Stomach (tissue), 9 donors: Measurements from ENCODE around the gene KLK10. TPM values are rescaled to one million over a fixed set of nuclear protein-coding genes. Genes with fewer than 3 reads are reported as not detected.
"Not testable (repeated sequence)": the region's sequence is repeated elsewhere in the genome, so short reads cannot be mapped to it uniquely, and the experiment has no call there.

Experiments used
- DNase-seq, 2 donors: peaks; one replicate each; pipeline versions ENCODE4 v3.0.0 to v3.0.0-alpha.2; 2013 to 2019
- H3K27ac ChIP-seq, 5 donors: fragments of 200-600 bp in 4 of 5; sonication (generic) in 4 of 5; one replicate each; pipeline ENCODE4 v1.5.1; 2013 to 2019; ENCODE audit warnings: mild to moderate bottlenecking in 1 of 5, moderate library complexity in 1 of 5
- H3K27me3 ChIP-seq, 3 donors: fragments of 200-600 bp; sonication (generic); one replicate each; pipeline ENCODE4 v1.5.1; 2017 to 2019; ENCODE audit warnings: mixed run types in 1 of 3
- H3K36me3 ChIP-seq, 4 donors: fragments of 200-600 bp; sonication (generic); 1 replicate in 3 of 4; 2 replicates in 1 of 4; pipeline ENCODE4 v1.5.1; 2016 to 2019
- H3K4me1 ChIP-seq, 4 donors: fragments of 200-600 bp; sonication (generic); one replicate each; pipeline ENCODE4 v1.5.1; 2016 to 2019
- H3K4me3 ChIP-seq, 4 donors: fragments of 200-600 bp; sonication (generic) in 3 of 4; one replicate each; pipeline ENCODE4 v1.5.1; 2016 to 2019; ENCODE audit warnings: mild to moderate bottlenecking in 1 of 4
- H3K9me3 ChIP-seq, 4 donors: fragments of 200-600 bp; sonication (generic); one replicate each; pipeline ENCODE4 v1.5.1; 2016 to 2019
- EP300 ChIP-seq: sonication (generic); formaldehyde crosslinking; IDR thresholded peaks from one replicate; pipeline ENCODE4 v1.6.1; 2017; ENCODE audit warnings: antibody characterized with exemption
- POLR2A ChIP-seq, 4 donors: fragments of 450-650 bp; IDR thresholded peaks; one replicate each; pipeline ENCODE4 v1.6.1; 2016; ENCODE audit warnings: antibody characterized with exemption in 4 of 4, control low read depth in 2 of 4, mild to moderate bottlenecking in 1 of 4, moderate library complexity in 1 of 4
- POLR2AphosphoS5 ChIP-seq, 3 donors: sonication (generic); formaldehyde crosslinking; IDR thresholded peaks; one replicate each; pipeline ENCODE4 v1.6.1; 2016; ENCODE audit warnings: antibody characterized with exemption in 3 of 3
- WGBS, 5 donors: extraction: QIAGEN DNeasy Blood & Tissue Kit in 3 of 5; methylation state at CpG; one replicate each; pipeline versions ENCODE4 v1.1.5 to v1.1.7; 2013 to 2018; 5-methylcytosine and 5-hydroxymethylcytosine counted together
- intact Hi-C: fragments of 100-400 bp; cut with DNase I; formaldehyde crosslinking; loops from one replicate; pipeline ENCODE4 v1.15.1; 2023; ENCODE audit warnings: low total_unique reads
- polyA plus RNA-seq, 3 donors: library from polyadenylated mRNA; stranded (reverse); fragments of 200-250 nt; gene quantifications; one replicate each; pipeline ENCODE4 v1.2.3, GENCODE V29; 2013
- total RNA-seq, 5 donors: library from RNA; depleted of rRNA; stranded (reverse); fragments of >200 nt; gene quantifications; one replicate each; pipeline versions ENCODE4 v1.1.0 to v1.2.3, GENCODE V29; 2014 to 2016
- TF ChIP-seq, protein P1 (sequence below), 7 experiments: fragments of 450-650 bp in 4 of 7; fragments of 200-600 bp in 3 of 7; sonication (generic) in 3 of 7; IDR thresholded peaks; one replicate each; pipeline ENCODE4 v1.5.1; 2016 to 2019; ENCODE audit warnings: antibody characterized with exemption in 7 of 7, control low read depth in 2 of 7, mild to moderate bottlenecking in 1 of 7
- donor health status: healthy with polysubstance abuse.
- donor health status: Bipolar disorder and iron deficiency.
- donor health status: healthy.

Gene KLK10
- total and polyA plus RNA-seq, 8 donors, result 1.3 to 62.7 (median 3.0) TPM; not detected in 4

DNA sequence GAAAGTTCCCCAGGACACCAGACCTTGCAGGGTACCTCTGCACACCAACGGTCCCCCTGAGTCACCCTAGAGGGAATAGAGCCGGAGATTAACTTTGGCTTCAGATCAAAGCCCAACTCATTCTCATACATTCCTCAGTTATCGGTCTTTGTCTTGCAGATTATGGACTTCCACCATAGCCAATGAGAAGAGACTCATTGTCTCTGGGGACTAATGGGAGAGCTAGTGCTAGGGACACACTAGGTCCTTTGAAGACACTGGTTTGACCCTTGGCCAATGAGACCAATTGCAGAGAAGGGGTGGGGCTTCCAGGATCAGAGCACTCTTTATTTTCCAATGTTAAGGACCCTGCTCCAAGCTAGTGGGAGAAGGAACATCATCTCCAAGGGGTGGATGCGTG, 41.9 kb downstream of the KLK10 start:
- Histone ChIP-seq H3K4me3 (no peak overlapping the region), H3K27me3 (peaks cover 3 to 89% (median 14%) of the 10 kb centered on the region in 3 donors), H3K27ac (no peak overlapping the region), H3K36me3 (no peaks in the 10 kb centered on the region), H3K9me3 (no peaks in the 10 kb centered on the region), H3K4me1 (no peaks in the 10 kb centered on the region)
- intact Hi-C loops, result no loop called here
- 72 to 83% (median 76%) methylated on average over 4 of the region's 4 CpGs for WGBS, 5 donors
- TF ChIP-seq POLR2A (IDR thresholded peaks at IDR 0.05), result no peak
- TF ChIP-seq POLR2AphosphoS5 (IDR thresholded peaks at IDR 0.05), result no peak
- TF ChIP-seq, protein P1, sequence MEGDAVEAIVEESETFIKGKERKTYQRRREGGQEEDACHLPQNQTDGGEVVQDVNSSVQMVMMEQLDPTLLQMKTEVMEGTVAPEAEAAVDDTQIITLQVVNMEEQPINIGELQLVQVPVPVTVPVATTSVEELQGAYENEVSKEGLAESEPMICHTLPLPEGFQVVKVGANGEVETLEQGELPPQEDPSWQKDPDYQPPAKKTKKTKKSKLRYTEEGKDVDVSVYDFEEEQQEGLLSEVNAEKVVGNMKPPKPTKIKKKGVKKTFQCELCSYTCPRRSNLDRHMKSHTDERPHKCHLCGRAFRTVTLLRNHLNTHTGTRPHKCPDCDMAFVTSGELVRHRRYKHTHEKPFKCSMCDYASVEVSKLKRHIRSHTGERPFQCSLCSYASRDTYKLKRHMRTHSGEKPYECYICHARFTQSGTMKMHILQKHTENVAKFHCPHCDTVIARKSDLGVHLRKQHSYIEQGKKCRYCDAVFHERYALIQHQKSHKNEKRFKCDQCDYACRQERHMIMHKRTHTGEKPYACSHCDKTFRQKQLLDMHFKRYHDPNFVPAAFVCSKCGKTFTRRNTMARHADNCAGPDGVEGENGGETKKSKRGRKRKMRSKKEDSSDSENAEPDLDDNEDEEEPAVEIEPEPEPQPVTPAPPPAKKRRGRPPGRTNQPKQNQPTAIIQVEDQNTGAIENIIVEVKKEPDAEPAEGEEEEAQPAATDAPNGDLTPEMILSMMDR (IDR thresholded peaks at IDR 0.05), result no peak
- TF ChIP-seq EP300, result no peak
- no peak for DNase-seq

DNA sequence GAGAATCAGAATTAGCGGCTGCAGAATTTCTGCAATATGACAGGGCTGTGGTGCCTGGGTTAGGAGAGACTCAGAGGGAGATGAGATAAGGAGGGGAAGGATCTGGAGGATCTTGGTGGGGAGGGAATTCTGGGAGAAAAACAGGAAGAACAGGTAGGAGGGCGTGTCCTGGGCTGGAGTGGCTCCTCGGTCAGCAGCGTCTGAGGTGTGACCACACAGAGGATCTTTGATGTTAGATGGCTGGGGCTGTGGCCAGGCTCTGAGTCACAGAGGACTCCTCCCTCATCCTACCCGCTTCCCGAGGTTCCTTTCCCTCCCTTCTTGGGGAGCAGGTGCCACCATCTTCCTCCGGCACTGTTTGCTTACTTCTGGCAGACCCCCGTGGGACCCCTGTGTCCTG, 43.7 kb downstream of the KLK10 start:
- TF ChIP-seq, protein P1 (IDR thresholded peaks at IDR 0.05), result no peak
- TF ChIP-seq EP300, result no peak
- no peak for TF ChIP-seq POLR2AphosphoS5 (IDR thresholded peaks at IDR 0.05)
- no peak for TF ChIP-seq POLR2A (IDR thresholded peaks at IDR 0.05)
- peak in 1 of 2 donors; percentile 30 for DNase-seq
- no peaks in the 10 kb centered on the region for H3K9me3 ChIP-seq
- intact Hi-C loops, result no loop called here
- no peak overlapping the region for H3K4me3 ChIP-seq
- no peak overlapping the region for H3K27ac ChIP-seq
- H3K27me3 ChIP-seq, result peaks cover 3 to 87% (median 14%) of the 10 kb centered on the region in 3 donors
- no peaks in the 10 kb centered on the region for H3K36me3 ChIP-seq
- H3K4me1 ChIP-seq, result no peaks in the 10 kb centered on the region
- WGBS, 5 donors, result 9 to 17% (median 11%) methylated on average over 8 of the region's 8 CpGs

DNA sequence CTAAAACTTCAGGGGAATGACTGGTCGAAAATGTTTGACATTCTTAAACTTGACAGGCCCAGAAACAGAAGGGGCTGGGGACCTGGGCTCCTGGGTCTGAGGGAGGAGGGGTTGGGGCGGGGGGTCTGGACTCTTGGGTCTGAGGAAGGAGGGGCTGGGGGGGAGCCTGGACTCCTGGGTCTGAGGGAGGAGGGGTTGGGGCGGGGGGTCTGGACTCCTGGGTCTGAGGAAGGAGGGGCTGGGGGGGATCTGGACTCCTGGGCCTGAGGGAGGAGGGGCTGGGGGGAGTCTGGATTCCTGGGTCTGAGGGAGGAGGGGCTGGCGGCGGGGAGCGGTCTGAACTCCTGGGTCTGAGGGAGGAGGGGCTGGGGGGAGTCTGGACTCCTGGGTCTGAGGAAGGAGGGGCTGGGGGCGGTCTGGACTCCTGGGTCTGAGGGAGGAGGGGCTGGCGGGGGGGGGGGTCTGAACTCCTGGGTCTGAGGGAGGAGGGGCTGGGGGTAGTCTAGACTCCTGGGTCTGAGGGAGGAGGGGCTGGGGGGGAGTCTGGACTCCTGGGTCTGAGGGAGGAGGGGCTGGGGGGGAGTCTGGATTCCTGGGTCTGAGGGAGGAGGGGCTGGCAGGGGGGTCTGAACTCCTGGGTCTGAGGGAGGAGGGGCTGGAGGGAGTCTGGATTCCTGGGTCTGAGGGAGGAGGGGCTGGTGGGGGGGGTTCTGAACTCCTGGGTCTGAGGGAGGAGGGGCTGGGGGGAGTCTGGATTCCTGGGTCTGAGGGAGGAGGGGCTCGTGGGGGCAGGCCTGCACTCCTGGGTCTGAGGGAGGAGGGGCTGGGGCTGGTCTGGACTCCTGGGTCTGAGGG, 44.6 kb downstream of the KLK10 start:
- WGBS, 5 donors, result 15 to 38% (median 18%) methylated on average over 1 to 9 of the region's 9 CpGs

DNA sequence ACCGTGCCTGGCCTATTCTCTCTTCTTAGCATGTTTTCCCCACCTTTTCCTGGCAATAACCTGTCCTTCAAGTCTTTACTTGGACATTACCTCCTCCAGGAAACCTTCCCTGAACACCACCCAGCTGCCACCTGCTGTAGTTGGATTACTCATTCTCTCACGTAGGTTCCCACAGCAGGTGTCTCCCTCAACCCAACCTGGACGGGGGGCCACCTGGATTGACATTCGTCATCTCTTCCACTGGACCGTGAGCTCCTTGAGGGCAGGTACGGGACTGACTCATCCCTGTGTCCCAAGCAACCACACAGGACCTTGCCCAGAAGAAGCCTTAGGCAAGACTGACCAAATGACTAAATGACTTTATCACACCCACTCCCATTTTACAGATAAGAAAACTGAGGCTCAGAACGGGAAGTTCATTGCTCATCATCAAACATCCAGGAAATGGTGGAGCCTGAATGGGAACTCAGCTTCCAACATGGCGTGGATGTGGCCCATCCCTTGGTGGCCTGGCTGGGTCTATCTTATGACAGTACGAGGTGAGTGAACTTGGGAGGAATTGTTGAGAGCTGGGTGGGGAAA, 46.6 kb downstream of the KLK10 start:
- no peaks in the 10 kb centered on the region for H3K9me3 ChIP-seq
- no peaks in the 10 kb centered on the region for H3K36me3 ChIP-seq
- no peak overlapping the region for H3K27ac ChIP-seq
- no peak for DNase-seq
- peaks cover 3 to 87% (median 23%) of the 10 kb centered on the region in 3 donors for H3K27me3 ChIP-seq
- no peaks in the 10 kb centered on the region for H3K4me1 ChIP-seq
- TF ChIP-seq, protein P1 (IDR thresholded peaks at IDR 0.05), result no peak
- TF ChIP-seq POLR2A (IDR thresholded peaks at IDR 0.05), result no peak
- TF ChIP-seq POLR2AphosphoS5 (IDR thresholded peaks at IDR 0.05), result no peak
- TF ChIP-seq EP300, result no peak
- WGBS, 5 donors, result 70 to 85% (median 78%) methylated on average over 9 of the region's 9 CpGs
- H3K4me3 ChIP-seq, result no peak overlapping the region
- intact Hi-C loops, result no loop called here

More for the DNA sequence above, 44.6 kb downstream of the KLK10 start:
- H3K36me3 ChIP-seq, result no peaks in the 10 kb centered on the region
- no peak overlapping the region for H3K4me3 ChIP-seq
- no peaks in the 10 kb centered on the region for H3K9me3 ChIP-seq
- intact Hi-C loops, result no loop called here
- DNase-seq, result peak in 1 of 2 donors; percentile 14
- no peaks in the 10 kb centered on the region for H3K4me1 ChIP-seq
- no peak overlapping the region for H3K27ac ChIP-seq
- TF ChIP-seq EP300 (no peak), POLR2A (IDR thresholded peaks at IDR 0.05) (no peak), POLR2AphosphoS5 (IDR thresholded peaks at IDR 0.05) (no peak)
- TF ChIP-seq, protein P1 (IDR thresholded peaks at IDR 0.05), result no peak
- peaks cover 3 to 87% (median 14%) of the 10 kb centered on the region in 3 donors for H3K27me3 ChIP-seq

DNA sequence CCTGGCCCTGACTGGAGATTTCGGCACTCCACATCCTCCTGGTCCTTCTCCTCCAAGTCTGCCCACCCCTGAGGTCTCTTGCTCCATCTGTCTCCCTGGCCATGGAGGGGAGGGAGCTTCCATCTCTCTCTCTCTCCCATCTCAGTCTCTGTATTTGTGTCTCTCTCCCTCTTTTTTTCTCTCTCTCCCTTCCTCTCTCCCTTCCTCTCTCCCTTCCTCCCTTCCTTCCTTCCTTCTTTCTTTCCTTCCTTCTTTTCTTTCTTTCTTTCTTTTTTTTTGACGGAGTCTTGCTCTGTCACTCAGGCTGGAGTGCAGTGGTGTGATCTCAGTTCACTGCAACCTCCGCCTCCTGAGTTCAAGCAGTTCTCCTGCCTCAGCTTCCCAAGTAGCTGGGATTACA, 49.7 kb downstream of the KLK10 start:
- H3K27me3 ChIP-seq, result peaks cover 0 to 89% (median 19%) of the 10 kb centered on the region in 3 donors
- H3K4me1 ChIP-seq, intact Hi-C loops, H3K27ac ChIP-seq, H3K4me3 ChIP-seq, H3K36me3 ChIP-seq, DNase-seq, H3K9me3 ChIP-seq: not testable (repeated sequence)
- 66 to 84% (median 76%) methylated on average over 3 of the region's 3 CpGs for WGBS, 5 donors
